Colonic mucosa (tissue), 4 donors: ENCODE data around the gene FDX2. TPM values are rescaled to one million over a fixed set of nuclear protein-coding genes. Genes with fewer than 3 reads are reported as not detected.

Source experiments
- DNase-seq: peaks from one replicate; pipeline ENCODE4 v3.0.0-alpha.2; 2020
- H3K27ac ChIP-seq: fragments of 200-600 bp; one replicate; pipeline ENCODE4 v1.8.0; 2021
- H3K27me3 ChIP-seq: fragments of 200-600 bp; one replicate; pipeline ENCODE4 v1.8.0; 2021
- H3K36me3 ChIP-seq: fragments of 200-600 bp; one replicate; pipeline ENCODE4 v1.8.0; 2021
- H3K4me1 ChIP-seq: fragments of 200-600 bp; one replicate; pipeline ENCODE4 v1.8.0; 2021; ENCODE audit warnings: mild to moderate bottlenecking
- H3K4me3 ChIP-seq: fragments of 200-600 bp; one replicate; pipeline ENCODE4 v1.8.0; 2021
- H3K9ac ChIP-seq, 2 donors: one replicate each; pipeline ENCODE4 v1.7.0; 2013; ENCODE audit warnings: control low read depth in 2 of 2, low read depth in 2 of 2, low read length in 2 of 2
- H3K9me3 ChIP-seq: fragments of 200-600 bp; one replicate; pipeline ENCODE4 v1.8.0; 2021
- intact Hi-C: fragments of 100-400 bp; cut with DNase I; formaldehyde crosslinking; loops from one replicate; pipeline ENCODE4 v1.14.1; 2022
- total RNA-seq, 2 donors: library from RNA; stranded (reverse); fragmentation: NEBNext Ultra II Directional in 1 of 2; extraction: Animal tissue kit (Norgen Biotek cat#: 25700) in 1 of 2; gene quantifications; one replicate each; pipeline ENCODE4 v1.2.1, GENCODE V29; 2021
- TF ChIP-seq, protein P1 (sequence below): fragments of 200-600 bp; IDR thresholded peaks from one replicate; pipeline ENCODE4 v1.8.0; 2022; ENCODE audit warnings: antibody characterized with exemption, mild to moderate bottlenecking
- donor health status: healthy.
- donor health status: DM: no; HTN: no; CAD: no.
- donor health status: DM: no; HTN: no; CAD: no.

The FDX2 gene
- total RNA-seq, 2 donors from 2014 or later = 10.7 to 19.8 TPM

DNA sequence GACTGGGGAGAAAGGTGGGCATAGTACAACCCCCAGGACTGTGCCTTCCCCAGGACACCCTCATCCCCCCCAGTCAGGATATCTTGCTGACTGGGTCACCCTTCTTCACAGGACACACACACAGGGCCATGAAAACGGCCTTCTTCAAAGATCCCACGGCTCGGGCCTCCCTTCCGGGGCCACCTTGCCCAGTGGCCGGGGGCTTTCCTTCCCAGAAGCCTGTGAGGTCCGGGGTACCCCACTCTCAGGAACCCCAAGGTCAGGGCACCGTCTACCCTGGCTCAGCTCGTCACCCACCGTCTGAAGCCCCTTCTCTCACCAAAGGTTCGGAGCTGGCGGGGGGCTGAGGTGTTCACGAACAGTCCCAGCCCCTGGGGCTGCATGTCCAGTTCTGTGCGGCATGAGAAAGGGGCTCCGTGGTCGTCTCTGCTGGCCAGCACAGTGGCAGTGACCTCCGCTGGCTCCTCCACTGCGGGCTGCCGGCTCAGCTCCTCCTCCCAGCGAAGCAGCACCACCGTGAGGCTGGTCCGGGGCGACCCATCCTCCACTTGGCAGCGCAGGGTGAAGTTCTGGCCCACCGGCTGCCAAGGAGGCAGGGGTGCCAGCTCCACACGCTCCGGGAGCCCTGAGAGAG, 19.7 kb upstream of the FDX2 start:
- Histone ChIP-seq H3K27me3 (no peaks in the 10 kb centered on the region), H3K4me1 (peaks cover 8% of the 10 kb centered on the region), H3K9me3 (no peaks in the 10 kb centered on the region), H3K9ac (peak overlapping the region in 1 of 2 donors; percentile 73), H3K4me3 (no peak overlapping the region), H3K36me3 (no peaks in the 10 kb centered on the region), H3K27ac (no peak overlapping the region)
- DNase-seq = no peak
- intact Hi-C loops = loop anchor here (5.0 kb wide), 1 partner anchor 47 kb away; the partner anchor contains the start of gene TYK2
- TF ChIP-seq, protein P1, sequence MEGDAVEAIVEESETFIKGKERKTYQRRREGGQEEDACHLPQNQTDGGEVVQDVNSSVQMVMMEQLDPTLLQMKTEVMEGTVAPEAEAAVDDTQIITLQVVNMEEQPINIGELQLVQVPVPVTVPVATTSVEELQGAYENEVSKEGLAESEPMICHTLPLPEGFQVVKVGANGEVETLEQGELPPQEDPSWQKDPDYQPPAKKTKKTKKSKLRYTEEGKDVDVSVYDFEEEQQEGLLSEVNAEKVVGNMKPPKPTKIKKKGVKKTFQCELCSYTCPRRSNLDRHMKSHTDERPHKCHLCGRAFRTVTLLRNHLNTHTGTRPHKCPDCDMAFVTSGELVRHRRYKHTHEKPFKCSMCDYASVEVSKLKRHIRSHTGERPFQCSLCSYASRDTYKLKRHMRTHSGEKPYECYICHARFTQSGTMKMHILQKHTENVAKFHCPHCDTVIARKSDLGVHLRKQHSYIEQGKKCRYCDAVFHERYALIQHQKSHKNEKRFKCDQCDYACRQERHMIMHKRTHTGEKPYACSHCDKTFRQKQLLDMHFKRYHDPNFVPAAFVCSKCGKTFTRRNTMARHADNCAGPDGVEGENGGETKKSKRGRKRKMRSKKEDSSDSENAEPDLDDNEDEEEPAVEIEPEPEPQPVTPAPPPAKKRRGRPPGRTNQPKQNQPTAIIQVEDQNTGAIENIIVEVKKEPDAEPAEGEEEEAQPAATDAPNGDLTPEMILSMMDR = no peak

GRCh38 chr19:10334588-10335351, 19.0 kb upstream of the FDX2 start:
- peak; percentile 99 for DNase-seq
- Histone ChIP-seq H3K36me3 (peaks cover under 1% of the 10 kb centered on the region), H3K9ac (peak overlapping the region; percentile 52 to 73), H3K9me3 (no peaks in the 10 kb centered on the region), H3K4me3 (peak overlapping the region; percentile 85), H3K27me3 (no peaks in the 10 kb centered on the region), H3K4me1 (peaks cover 8% of the 10 kb centered on the region), H3K27ac (peak overlapping the region; percentile 84)
- intact Hi-C loops = loop anchor here (5.0 kb wide), 2 partner anchors 48 to 67 kb away; partner anchors contain the start of gene TYK2
- TF ChIP-seq, protein P1 = no peak

GRCh38 chr19:10333758-10334587, 18.2 kb upstream of the FDX2 start:
- intact Hi-C loops = loop anchor here (5.0 kb wide), 1 partner anchor 67 kb away; no protein-coding TSS in a partner anchor
- peaks cover 8% of the 10 kb centered on the region for H3K4me1 ChIP-seq
- TF ChIP-seq, protein P1 = no peak

DNA sequence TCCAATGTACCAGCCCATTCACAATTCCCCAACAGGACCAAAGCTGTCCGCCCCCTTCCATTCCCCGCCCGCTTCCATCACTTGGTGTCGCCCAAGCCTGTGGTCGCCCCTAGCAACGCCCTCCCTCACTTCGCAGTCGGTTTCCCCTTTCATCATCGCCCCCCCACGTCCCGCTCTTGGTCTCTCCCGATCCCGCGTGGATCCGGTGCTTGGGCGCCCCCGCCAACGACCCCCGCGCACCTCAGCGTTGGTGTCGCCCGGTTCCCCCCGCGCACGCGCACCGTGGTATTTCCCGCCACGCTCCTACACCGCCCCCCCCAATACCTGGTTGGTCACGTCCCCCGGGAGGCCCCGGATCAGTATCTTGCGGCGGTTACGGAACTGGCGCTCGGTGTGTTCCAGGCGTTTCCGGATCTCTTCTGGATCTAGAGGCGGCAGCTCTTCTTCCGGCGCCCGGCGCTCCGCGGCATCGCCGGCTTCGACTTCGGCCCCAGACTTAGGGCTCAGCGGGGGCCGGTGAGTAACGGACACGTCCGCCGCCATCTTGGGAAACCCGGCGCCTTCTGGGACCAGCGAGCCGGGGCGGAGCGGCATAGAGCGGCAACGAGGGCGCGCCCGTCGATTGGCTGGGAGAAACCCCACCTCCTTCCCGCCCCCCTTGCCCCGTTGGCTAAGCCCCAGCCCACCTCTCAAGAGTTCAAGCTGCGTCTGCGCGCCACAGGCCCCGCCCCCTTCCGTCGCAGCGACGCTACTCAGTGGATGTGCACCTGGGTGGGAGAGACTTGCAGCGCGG, 17.3 kb upstream of the FDX2 start, which contains the start of gene RAVER1:
TSS of gene RAVER1 (minus strand) at position 565 of the 793 bp plus-strand sequence. CDS start at position 543, 22 bp downstream.
- peak; percentile 98 for DNase-seq
- TF ChIP-seq, protein P1 = no peak
- peak within 1 kb of the TSS; percentile 73 to 80 for H3K9ac ChIP-seq
- peak within 1 kb of the TSS; percentile 84 for H3K27ac ChIP-seq
- peaks cover 8% of the 10 kb centered on the region for H3K4me1 ChIP-seq
- no peaks in the 10 kb centered on the region for H3K27me3 ChIP-seq
- H3K36me3 ChIP-seq = peaks cover 6% of the 10 kb centered on the region
- no peaks in the 10 kb centered on the region for H3K9me3 ChIP-seq
- H3K4me3 ChIP-seq = peak within 1 kb of the TSS; percentile 85
- intact Hi-C loops = loop anchor here (5.0 kb wide), 1 partner anchor 66 kb away; no protein-coding TSS in a partner anchor

More at GRCh38 chr19:10333758-10334587, 18.2 kb upstream of the FDX2 start:
- H3K9me3 ChIP-seq = no peaks in the 10 kb centered on the region
- no peaks in the 10 kb centered on the region for H3K27me3 ChIP-seq
- peak overlapping the region; percentile 84 for H3K27ac ChIP-seq
- peak overlapping the region; percentile 85 for H3K4me3 ChIP-seq
- peak overlapping the region; percentile 56 to 73 for H3K9ac ChIP-seq
- DNase-seq = peak; percentile 60
- peaks cover 5% of the 10 kb centered on the region for H3K36me3 ChIP-seq
